GM19025 (cell line): ENCODE data around the gene TNS1.

Experiments used
- ATAC-seq: cut with Tn5 transposase; IDR thresholded peaks from one replicate; pipeline ENCODE4 v1.9.1; 2021; ENCODE audit warnings: mild to moderate bottlenecking, low read depth, moderate library complexity; ENCODE audit not compliant: unreplicated experiment

The TNS1 gene

DNA sequence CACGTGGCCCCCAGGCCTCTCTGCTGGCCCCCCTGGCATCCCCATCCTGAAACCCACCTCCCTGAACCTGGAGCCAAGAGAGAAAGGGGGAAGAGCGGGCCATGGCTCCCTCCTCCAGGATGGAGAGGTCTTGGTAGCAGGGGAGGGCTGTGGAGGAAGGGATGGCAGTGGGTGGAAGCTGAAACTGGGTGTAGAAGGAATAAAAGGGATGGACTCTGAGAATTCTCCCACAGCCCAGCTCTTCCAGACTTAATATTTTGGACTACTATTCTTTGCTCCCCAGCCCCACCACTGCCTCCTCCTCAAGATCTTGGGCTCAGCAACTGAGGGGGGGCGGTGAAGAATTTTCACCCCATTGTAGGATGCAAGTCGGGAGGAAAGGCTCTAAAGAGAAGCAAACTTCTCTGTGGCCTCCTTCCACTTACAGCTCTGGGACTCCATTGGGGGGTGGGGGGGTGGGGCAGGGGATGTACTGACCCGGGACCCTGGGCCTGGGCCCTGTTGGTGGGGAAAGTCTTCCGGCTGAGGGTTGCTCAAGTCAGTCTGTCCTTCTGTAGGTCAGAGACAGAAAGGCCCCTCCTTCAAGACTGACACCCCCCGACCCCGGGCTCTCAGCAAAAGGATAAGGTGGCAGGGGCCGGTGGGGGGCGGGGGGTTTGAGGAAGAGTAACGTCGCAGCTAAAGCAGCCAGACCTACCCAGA, 501 bp downstream of the TNS1 start:
- no peak for ATAC-seq

DNA sequence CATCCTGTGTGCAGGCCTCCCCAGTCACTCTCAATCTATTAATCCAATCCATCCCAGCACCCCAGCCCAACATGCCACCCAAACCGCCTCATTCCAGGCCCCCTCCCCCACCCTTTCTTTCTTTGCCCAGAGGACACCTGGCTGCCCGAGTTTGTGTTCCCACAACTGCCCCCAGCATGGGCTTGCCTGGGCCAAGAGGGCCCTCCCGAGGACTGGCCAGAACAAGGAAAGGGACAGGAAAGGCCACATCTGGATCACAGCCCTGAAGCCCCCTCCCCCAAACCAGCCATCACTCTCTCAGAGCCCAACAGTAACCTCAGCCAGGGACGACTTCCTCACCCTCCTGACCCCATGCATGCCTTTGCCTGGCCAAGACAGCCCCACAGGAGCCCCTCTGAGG, 1.2 kb downstream of the TNS1 start:
- no peak for ATAC-seq

- ATAC-seq = no peak
These were observed 2.7 kb downstream of the TNS1 start for GRCh38 chr2:218000136-218000535.

GRCh38 chr2:217999595-217999959, 3.2 kb downstream of the TNS1 start:
- ATAC-seq = no peak

DNA sequence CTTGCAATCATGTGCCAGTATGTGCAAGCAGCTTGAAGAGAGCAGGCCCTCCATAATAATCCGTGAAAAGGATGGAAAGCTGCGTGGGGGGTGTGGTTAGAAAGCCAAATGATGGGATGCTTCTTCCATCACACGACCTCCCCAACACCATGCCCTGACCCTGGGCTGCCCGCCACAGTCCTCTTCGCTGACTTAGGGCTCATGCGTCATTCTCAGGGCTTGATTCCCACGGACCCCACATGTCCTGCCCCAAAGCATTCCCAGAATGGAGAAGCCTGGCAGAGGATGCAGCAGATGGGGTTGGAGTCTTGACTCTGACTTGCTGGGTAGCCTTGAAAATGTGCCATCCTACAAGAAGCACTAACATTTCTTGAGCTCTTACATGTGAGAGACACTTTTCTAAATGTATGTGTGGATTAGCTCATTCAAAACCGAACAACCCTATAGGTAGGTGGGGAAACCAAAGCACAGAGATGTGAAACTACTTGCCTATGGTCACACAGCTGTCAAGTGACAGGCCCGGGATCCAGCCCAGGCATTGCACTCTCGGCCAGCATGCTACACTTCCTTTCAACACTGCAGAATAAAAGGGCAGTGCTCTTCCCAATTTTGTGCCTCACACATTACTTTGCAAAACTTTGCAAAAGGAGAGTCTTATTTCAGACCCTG, 3.7 kb downstream of the TNS1 start:
- no peak for ATAC-seq

- no peak for ATAC-seq
These were observed 5.3 kb downstream of the TNS1 start for GRCh38 chr2:217997510-217997909.

DNA sequence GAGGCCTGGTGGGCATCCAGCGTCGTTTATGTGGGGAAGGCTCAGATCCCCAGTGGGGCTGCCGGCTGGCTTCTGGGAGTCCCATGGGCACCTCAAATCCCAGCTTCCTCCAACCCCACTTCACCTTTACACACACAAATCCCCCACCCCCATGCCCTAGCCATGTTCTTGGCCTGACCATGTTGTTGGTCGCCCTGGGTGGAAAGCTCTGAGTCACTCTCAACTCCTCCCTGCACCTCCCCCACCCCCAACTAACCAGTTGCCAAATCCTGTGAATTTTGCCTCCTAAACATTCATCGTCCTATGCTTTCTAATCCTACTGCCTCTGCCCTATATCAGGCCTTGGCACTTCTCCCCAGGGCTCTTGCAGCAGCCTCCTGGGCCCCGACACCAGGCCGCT, 6.4 kb downstream of the TNS1 start:
- ATAC-seq = no peak

GRCh38 chr2:217995731-217996231, 7.0 kb downstream of the TNS1 start:
- no peak for ATAC-seq

GRCh38 chr2:217994776-217995274, 8.0 kb downstream of the TNS1 start:
- ATAC-seq = no peak

- ATAC-seq = no peak
These were observed 8.9 kb downstream of the TNS1 start for GRCh38 chr2:217993817-217994463.

DNA sequence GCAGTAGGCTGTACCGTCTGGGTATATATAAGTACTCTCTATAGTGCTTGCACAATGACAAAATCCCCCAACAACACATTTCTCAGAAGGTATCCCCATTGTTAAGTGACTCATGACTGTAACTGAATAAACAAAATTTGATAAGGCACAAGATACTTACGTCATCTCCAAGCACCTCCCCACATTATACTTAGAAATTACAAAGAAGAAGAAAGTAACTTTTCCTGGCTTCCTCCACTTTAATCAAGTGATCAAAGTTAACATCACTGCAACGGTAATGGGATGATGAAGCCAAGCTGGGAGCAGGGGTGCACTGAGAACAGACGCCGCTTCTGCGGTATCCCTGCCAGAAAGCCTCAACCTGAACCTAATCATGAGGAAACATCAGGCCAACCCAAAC, 9.7 kb downstream of the TNS1 start:
- no peak for ATAC-seq

GRCh38 chr2:217992061-217992460, 10.7 kb downstream of the TNS1 start:
- ATAC-seq = no peak

- ATAC-seq = no peak
These were observed 11.9 kb downstream of the TNS1 start for GRCh38 chr2:217990791-217991465.

GRCh38 chr2:217990389-217990788, 12.4 kb downstream of the TNS1 start:
- no peak for ATAC-seq

DNA sequence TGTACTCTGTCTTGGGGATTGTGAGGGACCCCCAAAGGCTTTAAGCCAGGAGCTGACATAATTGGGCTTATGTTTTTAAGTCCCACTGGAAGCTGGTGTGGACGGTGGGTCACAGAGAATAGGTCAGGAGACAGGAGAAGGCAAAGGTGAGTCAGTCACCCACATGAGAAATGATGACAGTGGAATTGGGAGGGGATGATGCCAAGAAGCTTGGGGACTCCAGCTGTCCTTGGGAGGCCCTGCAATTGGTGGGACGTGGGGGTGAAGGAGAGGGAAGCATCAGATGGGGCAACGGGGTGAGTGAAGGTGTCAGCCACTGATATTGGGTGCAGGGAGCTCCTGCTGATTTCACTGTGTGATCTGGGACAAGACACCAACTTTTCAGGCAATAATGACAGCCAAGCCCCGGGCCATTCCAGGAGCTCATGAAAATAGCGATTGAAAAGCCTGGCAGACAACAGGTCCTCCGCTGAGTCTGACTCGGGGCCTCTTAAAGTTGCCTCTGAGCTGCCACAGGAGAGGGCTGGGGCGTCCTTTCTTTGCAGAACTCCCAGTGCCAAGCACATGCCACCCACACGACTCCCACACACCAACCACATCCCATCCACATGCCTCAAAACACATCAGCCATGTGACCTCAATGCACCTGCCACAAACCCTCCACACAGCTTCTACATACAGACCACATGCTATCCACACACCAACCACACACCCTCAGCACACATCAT, 13.4 kb downstream of the TNS1 start:
- ATAC-seq = no peak

DNA sequence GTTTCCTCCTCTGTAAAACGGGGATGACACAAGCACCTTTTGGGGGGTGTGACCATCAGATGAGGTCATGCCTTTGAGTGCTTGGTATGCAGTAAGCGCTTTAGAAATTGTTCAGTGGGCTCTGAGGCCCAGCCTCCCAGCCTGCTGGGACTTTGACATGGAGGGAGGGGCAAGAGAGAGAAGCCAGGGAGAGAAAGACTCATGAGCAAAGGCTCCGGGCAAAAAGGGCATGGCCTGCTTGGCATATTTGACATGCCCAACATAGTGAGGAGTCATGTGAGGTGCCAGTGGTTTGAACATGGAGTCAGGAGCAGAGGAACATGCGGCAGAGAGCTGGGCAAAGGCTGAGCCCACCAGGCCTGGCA, 14.0 kb downstream of the TNS1 start:
- ATAC-seq = no peak

DNA sequence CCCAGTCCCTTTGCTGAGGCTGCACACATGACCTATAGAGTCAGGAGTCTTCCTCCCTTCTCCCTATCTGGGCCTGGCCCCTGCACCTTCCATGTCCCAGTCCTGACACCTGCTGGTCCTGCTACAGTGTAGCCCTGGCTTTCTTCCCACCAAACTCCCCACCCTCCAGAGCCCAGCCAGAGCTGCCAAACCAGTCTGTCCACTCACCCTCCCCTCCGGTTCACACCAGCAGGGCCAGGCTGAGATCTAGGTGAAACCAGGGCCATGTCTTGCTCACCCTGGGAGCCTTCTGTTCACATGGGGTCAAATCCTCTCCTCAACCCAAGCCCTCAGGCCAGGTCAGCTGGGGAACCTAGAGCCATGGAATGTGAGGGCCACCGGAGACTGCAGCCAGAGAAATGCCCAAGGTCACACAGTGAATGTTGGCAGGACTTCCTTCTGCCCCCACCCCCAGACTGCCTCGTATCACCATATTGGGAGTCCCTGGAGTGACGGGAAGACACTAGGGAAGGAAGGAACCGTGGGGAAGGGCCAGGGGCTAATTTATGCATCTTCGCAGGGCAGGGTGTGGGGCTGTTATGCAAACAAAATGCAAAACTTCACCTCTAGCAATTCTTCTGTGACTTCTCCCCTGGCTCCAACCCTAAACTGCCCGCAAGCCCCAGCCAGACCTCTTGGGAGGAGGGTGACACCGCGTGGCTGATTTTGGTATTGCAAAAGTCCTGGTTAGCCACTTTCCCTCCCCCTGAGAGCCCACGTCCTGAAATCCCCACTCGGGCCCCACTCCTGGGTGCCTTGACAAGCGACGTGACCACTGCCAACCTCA, 14.6 kb downstream of the TNS1 start:
- ATAC-seq = no peak

- no peak for ATAC-seq
These were observed 15.4 kb downstream of the TNS1 start for GRCh38 chr2:217987391-217987790.

DNA sequence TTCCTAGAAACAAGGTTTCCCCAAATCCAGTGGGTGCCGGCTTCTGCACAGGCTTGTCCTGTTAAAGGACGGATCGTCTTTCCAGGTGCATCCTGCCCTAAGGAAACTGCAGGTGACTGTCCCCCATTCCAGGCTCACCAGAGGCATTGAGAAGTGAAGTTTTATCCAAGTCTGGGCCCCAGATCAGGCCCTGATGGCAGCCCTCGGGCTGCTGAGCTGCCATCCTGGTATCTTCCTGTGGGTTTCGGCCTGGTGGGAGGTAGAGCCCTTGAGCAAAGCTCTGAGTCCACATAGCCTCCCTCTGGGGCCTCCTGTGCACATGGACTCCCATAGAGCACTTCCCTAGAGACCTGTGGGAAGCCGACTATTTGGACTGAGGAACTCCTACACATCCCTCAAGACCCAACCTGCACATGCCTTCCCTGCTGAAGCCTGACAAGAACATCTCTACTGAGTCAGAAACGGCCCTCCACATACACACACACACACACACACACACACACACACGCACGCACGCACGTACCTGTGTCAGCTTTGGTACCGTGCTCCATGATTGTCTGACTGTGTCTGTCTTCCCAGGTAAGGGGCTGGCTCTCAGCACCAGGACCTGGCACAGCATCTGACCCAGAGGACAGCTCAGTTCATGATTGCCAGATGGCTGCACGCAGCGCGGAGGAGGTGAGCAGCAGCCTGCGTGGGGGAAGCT, 16.4 kb downstream of the TNS1 start:
- ATAC-seq = no peak
